GF-D8 (cell line): ENCODE results near the gene CA12.
"Not testable (repeated sequence)": the region's sequence is repeated elsewhere in the genome, so short reads cannot be mapped to it uniquely, and the experiment has no call there.

Source experiments
- DNase-seq: peaks from one replicate; lab custom pipeline; 2025; lab: John Stamatoyannopoulos, UW

CA12 gene

DNA sequence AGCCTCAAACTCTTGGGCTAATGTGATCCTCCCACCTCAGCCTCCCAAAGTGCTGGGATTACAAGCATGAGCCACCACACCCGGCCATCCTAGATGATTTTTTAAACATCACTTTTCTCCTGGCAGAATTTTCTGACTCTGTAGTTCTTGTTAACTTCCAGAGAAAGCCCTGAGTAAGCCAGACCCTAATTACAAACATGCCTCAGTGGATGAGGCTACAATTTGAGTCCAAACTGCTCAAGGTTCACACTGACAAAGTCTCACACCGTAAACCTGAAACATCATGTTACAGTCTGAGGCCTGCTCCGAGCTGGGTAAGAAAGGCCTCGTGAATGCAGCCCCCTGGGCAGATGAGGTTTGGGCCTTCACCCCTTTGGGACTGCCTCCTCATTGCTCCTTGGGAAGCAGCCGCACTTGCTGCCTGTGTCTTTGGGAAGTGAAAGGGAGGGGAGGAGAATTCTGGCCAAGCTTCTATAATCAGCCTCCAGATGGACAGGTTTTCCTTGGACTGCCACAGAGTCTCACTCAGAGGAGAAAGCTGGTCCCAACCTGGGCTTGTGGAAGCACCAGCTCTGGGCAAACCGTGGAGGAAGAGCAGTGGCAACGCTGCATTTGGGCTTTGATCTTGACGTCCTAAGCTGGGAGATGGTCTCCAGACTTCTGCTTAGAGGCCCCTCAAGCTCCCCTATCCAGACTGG lies 46.0 kb downstream of the CA12 start:
- no peak for DNase-seq

DNA sequence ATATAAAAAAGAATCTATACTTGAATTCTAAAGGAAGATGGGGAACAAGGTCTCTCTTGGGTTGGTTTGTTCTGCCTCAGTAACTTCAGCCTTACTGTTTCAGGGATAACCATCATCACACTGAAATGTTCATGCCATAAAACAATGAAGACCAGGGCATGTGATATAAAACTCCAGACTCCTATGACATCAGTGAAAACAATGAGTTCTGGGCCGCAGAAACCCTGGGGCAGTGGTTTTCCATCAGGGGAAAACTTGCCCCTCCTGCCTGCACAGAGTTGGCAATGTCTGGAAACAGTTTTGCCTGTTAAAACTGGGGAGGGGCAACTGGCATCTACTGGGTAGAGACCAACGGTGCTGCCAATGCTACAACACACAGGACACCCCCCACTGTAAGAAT lies 46.8 kb downstream of the CA12 start:
- DNase-seq, result no peak

DNA sequence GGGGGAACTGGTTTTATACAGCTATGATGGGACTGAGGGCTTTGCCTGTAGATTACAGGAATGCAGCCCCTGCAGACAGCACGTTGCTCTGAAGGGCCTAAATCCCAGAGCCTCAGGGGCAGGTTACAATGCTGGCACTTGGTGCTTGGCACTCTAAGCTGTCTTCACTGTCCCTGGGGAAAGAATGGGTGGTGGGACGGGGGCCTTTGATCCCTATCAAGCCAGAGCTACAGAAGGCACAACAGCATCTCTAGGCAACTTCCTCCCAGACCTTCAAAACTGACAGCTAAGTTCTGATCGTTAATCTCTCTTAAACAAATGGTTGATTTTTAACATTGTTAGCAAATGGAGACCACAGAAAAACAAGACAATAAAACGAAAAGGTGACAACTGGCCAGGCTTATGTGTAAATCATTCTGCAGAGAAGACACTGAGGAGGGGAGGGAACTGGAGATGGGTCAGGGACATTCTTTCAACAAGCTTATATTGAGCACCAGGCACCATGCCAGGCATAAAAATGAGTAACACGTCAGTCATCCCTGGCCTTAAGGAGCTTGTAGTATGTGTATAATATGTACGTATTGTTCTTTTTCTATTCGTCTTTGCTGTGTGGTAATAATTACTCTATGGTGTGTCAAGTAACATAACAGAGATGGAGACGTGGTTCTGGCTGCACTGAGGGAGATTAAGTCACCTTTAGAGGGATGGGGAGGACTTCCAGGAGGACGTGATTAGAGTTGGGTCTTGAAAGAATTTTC lies 49.1 kb downstream of the CA12 start:
- no peak for DNase-seq

DNA sequence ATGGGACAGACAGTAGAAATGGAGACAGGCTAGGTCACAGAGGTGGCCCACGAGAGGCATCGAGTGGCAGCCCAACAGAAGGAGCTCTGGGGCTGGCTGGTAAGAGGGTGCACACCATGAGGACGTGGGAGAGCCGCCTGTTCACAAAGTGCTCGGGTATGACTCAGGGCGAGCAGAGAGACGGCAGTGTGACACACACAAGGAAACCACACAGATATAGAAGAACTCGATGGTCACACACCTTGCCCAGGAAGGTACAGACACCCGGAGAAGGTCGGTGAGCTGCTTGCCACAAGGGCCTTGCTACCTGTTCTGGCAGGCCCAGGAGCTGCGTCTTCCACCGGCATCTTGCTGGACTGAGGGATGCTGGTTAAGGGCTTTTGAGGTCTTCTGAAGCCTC lies 50.2 kb downstream of the CA12 start:
- DNase-seq, result no peak

DNA sequence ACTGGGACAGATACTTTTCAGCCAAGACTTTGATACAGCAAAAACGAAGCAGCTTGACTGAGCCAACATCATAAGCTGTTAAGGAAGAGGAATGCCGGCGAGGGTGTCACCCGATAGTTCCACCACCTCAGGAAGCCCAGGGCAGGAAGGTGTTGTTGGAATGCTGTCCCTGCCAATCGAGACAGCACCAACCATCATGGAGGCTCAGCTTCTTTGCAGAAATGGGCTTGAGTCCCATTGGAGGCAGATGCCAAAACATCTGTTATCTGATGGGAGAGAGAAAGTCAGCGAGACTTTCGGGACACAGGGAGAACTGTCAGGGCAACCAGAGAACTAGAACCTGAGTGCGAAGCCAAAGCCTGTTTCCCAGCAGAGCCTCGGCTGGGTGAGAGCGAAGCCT lies 50.7 kb downstream of the CA12 start:
- no peak for DNase-seq

DNA sequence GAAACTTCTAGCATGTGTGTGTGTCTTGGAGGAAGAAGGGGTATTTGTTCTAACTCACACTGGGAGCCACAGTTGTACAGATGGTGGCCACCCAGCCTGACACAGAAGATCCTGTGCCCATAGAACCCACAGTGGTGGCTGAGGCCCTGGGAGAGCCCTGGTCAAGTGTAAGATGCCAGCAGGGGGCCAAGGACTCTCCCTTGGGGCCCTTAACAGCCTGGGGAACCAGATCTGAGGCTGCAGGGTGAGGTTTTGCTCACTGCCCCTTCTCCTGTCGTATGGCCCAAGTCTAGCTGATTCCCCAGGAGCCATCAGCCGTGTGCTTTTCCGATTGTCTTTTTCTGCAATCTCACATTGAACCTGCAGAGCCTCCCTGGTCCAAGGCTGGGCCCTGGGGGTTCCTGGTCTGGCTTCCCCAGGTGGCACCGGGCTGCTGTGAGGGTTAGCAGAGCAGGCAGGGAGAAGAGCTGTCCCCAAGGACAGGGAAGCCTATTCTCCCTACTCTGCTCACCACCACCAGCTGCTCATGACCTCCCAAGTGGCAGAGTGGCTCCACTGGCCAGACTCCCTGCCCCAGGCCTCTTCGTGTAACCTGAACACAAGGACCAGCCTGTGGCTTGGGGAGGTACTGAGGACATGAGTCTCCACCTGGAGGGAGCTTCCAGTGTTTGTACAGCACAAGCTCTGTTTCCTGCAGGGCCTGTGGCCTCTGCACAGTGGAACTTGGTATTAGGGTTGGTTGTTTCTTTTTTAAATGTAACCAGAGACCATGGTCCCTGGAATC lies 51.9 kb downstream of the CA12 start:
- no peak for DNase-seq

DNA sequence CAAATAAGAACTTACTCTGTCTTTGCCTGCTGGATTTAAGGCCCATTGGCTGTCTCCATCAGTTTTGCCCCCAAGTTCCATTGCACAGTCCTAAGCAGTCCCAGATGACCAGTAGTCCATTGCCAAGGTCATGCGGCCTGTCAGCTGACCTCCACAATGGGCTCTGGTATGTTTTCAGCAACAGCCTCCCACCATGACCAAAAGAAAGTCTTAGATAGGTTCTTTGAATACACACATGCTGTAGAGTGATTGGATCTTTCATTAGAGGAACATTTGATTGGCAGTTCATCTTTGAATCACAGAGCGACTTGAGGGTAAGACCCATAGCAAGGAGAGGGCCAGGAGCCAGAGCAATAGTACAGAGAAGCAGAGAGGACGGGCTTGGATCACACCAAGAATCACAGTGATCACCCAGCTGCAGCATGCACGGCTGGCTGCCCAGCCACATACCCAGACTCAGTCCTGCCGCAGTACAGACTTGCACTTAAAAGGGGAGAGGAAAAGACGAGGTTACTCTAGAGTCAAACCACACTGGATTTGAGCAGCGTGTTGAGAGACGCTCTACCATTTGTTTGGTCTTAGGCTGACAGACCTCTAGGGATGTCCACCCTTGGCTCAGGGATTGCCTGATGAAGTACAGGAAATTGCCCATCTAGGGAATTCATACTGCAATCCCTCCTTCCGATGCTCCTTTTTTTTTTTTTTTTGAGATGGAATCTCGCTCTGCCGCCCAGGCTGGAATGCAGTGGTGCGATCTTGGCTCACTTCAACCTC lies 53.8 kb downstream of the CA12 start:
- DNase-seq, result no peak

DNA sequence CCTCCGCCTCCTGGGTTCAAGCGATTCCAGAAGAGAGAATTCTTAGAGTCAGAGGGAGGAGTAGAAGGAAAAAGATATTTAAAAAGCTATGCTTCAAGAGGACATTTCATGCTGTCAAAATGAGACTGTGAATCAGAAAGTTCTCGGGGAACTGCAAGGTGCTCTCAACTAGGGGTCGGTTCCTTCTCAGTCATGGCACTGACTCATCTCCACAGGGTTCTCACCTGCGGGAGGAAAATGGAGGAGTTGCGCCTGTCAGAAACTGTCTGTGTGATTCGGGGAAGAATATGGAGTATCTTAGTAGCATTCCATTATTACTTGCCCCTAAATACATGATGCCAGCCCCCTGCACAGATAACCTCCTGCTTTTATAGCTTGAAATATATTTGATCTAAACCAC lies 56.9 kb downstream of the CA12 start:
- no peak for DNase-seq

DNA sequence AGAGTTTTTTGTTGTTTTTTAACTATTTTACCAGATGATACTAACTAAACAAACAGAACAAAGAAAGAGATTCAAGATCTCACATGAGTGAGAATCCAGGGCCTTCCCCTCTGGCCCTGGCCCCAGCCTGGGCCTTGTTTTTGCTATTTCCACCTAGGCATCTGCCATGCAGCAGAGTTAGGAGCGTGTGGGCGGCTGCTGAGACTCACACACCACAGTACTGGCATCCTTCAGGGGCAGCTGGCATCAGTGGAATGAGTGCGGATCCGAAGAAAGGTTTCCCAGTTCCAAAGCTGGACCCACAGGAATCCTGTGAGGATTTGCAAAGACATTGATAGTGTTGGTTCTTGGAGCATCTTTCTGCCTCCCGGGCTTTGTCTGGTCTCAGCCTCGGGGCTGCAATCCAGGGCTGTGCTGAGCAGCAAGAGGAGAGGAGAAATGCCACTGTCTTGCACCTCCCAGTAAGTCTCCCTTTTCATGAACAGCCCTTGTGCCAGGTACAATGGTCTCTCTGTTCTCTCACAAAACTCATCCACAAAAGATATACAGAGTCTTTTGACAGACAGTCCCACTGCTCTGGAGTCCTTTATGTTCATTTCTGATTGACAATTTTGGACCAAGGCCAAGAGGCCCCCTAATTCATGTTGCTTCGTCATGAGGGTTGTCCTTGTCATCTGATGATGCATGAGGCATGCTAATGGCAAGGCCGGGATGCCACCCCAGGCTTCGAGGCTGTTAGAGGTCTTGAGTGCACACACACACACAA lies 57.7 kb downstream of the CA12 start:
- no peak for DNase-seq

DNA sequence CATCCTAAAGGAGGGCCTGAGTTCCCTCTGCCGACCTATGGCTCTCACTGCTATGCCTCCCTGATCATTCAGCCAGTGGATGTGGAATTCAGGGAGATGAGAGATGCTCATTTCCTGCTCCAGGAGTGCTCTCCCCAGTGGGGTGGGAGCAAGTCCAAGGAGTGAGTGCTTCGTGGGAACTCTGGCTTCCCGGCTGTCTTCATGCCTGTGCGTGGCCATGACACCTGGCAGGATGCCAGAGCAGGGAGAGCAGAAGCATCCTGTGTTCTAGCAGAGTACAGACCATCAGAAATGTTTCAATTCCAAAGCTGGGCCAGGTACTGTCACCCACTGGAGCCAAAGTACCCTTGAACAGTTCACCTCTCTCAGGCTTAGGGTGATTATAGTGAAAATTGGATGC lies 59.1 kb downstream of the CA12 start:
- DNase-seq, result no peak

DNA sequence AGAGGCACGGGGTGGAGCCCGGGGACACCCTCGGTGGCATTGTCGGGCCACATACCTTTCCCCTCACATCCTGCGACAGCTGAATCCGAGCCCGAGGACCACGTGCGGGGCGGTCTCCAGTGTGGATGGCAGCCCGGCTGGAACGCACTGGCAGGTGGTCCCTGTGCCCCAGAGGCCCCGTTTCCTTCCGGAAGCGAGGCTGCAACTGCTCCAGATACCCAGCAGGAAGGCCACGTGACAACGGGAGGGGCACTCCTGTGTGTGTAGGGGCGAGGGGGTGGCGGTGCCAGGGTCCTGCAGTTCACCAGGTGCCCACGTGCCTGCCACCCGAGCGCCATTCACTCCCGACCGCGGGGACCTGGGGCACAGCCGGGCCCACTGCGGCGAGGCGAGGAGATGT lies 60.2 kb downstream of the CA12 start:
- DNase-seq, result no peak

DNA sequence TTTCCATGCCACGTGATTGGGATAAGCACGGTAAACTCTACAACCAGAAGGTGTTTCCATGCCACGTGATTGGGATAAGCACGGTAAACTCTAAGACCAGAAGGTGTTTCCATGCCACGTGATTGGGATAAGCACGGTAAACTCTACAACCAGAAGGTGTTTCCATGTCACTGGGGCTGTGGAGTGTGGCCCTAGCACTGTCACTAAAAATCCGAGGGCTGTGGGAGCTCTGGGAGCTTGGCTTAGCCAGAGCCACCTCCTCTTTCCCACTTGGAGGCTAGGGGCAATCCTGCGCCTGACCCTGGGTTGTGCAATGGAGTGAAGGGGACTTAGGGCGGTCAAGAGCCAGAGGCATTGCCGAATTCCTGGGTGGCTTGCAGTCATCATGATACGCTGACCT lies 60.7 kb downstream of the CA12 start:
- DNase-seq, result not testable (repeated sequence)

DNA sequence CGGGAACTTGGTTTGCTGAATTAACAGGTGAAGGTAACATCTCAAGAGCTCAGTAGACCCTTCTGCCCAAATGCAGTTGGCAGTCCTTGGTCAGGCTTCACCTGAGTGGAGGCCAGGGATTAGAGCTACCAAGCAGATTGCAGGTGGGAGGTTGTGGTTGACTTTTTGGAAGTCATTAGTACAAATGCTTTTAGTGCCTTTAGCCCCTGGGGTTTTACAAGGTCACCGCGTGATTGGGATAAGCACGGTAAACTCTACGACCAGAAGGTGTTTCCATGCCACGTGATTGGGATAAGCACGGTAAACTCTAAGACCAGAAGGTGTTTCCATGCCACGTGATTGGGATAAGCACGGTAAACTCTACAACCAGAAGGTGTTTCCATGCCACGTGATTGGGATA lies 61.2 kb downstream of the CA12 start:
- DNase-seq, result not testable (repeated sequence)

DNA sequence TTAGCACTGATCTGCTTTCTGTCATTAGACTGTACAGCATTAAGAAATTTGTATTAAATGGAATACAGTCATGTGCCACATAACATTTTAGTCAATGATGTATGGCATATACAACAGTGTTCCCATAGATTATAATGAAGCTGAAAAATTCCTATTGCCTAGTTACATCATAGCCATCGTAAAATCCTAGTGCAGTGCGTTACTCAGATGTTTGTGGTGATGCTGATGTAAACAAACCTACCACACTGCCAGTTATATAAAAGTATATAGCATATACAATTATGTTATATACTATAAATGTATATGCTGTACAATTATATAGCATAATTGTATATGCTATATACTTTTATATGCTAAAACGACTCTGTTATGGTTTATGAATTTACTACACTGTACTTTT lies 62.6 kb downstream of the CA12 start:
- no peak for DNase-seq

DNA sequence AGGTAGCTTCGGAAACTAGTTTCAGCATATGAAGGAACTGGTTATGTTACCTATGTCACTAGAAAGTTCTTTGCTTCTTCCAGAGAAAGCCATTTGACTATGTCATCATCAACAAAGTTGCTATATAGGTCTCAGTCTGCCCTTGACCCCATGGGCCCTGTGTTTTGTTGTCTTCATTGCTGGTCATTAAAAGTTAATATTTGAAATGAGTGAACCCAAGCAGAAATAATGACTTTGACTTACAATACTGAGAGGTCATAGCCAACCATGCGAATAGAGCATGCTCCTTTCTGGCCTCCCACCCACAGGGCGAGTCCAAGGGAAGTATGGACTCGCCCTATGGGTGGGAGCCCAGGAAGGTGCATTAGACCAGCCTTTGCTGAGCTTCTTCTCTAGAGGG lies 63.3 kb downstream of the CA12 start:
- no peak for DNase-seq

DNA sequence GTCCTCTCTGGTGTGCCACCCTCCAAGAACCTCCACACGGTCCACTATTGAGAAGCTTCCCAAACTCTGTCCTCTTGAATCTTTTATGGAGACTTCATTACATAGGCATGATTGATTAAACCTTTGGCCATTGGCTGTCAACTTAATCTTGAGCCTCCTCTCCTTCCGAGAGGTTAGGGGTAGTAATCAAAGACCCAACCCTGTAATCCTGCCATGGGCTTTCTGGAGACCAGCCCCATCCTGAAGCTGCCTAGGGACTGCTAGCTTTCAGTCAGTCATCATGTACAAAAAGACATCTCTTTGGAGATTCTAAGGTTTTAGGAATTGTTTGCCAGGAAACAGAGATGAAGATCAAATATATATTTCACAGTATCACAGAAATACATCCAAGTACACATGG lies 67.2 kb downstream of the CA12 start:
- no peak for DNase-seq

DNA sequence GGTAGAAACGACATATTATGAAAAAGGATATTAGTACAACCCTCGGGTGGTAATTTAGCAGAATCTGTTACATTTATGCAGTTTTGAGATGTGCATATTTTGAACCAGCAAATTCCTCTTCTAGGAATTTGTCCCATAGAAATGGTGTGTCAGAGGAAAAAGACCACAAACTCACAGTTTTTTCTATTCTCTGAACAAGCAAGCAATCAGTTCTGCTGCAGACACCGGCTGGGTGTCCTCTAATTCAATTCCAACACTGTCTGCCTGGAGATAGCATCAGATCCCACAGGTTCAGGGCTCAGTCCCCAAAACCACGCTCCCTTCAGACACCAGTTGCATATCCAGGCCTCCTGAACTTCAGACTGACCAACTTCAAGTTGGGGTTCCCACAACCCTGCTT lies 67.8 kb downstream of the CA12 start:
- no peak for DNase-seq

DNA sequence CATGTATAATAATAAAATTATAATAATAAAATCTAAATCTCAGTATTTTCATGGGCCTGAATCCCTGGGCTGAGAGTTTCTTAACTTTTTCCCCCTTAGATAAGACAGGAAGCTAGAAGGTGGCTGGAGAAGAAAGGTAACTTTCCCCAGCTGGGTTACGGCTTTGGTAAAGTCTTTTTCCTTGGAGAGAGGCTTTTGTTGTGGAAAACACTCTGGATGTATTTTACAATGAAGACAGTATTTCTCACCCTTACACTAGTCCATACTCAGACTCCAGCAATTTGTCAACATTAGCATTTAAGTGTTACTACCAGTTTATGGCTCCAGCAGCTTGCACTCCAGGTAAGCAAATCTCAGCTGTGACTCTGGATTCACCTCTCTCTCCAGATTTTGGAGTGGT lies 69.4 kb downstream of the CA12 start:
- DNase-seq, result no peak

DNA sequence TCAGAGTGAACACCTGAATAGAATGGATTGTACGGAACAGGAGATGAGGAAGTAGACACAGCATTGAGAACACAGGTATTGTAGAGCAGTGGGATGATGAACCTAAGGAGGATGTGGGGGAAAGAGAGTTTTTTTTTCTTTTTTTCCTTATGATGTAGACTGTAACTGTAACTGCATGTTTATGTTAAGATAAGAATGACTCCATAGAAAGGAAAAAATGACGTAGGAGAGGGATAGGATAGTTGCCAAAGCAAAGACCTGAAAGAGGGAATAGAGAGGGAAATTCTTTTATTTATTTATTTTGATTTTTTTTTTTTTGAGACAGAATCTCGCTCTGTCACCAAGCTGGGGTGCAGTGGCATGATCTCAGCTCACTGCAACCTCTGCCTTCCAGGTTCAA lies 71.0 kb downstream of the CA12 start:
- DNase-seq, result no peak

DNA sequence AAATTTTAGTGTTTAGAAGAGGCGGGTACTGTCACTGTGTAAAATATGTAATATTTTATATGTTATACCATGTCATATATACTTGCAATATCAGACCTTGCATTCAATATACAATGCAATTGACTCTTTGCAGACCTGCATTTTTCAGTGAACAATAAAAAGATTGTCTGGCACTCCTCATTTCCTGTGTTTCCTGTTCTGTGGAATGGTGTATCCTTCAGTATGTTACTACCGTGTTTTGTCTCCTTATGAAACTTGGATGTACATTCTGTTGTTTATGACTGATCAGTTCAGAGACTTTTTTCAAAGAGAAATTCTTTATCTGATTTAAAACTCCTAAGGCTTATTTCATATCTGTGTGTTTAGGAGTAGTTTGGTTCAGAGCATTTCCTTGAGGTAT lies 72.7 kb downstream of the CA12 start:
- DNase-seq, result no peak

DNA sequence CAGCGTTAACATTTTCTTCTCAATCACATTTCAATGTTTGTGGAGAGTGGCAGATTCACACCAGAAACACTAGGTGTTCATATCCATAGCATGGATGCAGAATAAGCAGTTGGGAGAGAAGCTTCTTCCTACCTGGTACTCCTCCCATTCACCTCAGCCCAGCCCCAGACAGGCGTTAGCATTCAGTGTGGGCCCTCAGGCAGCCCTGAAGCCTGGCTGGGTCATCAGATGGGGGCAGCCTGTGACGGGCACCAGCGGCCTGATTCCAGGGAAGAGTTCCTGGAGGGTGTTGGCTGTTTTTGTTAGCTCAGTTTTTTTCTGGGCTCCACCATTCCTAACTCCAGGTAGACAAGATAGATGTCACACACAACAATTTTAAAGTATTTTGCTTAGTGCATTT lies 73.2 kb downstream of the CA12 start:
- DNase-seq, result no peak
